ENCODE results near the gene RBP3. TPM values are rescaled to one million over a fixed set of nuclear protein-coding genes. Genes with fewer than 3 reads are reported as not detected.

RBP3 gene
- total RNA-seq, 1 experiment from 2014 or later: not detected

DNA sequence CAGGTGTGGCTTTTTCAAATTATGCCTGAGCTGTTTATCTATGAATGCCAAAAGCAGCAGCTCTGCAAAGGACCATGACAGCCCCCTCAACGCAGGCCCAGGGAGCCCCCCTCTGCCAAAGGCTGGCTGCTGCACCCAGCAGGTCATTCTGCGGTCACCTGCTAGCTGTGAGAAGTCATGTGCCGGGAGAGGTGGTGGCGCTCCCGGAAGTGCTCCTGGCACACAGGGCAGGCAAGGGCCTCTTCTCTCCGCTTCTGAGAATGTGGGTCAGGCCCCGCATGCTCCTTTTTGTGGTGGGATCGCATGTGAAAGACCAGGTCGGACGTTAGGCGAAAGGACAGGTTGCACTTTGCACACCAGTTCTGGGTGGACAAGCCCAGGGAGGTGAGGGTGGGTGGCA is 19.5 kb downstream of the RBP3 start:
- Histone ChIP-seq H3K9ac (ENCODE audit: extremely low read depth, insufficient read length, low read length) (no peak overlapping the region), H3K9me3 (ENCODE audit: control insufficient read depth, low read depth, low read length) (no peaks in the 10 kb centered on the region), H3K27me3 (ENCODE audit: insufficient read depth, low read length) (no peaks in the 10 kb centered on the region), H3K14ac (ENCODE audit: insufficient read depth, low read length) (no peak overlapping the region), H2BK5ac (ENCODE audit: insufficient read length, low read length) (no peak overlapping the region), H2AK5ac (ENCODE audit: insufficient read length, low read length) (no peak overlapping the region), H4K8ac (replicated peaks; ENCODE audit: insufficient read length, low read depth, low read length) (no peak overlapping the region), H3K4me2 (ENCODE audit: insufficient read depth, insufficient read length, low read length) (no peak overlapping the region), H3K79me1 (ENCODE audit: insufficient read depth, low read depth, low read length, poor library complexity, severe bottlenecking) (no peaks in the 10 kb centered on the region), H3K4ac (ENCODE audit: low read depth, low read length) (no peak overlapping the region), H3K23ac (ENCODE audit: insufficient read length, low read depth, low read length) (no peak overlapping the region), H2BK12ac (ENCODE audit: insufficient read length, low read depth, low read length) (no peak overlapping the region), H3K23me2 (ENCODE audit: insufficient read length, low read depth, low read length, poor library complexity, severe bottlenecking) (no peaks in the 10 kb centered on the region), H3T11ph (ENCODE audit: low read length) (no peak overlapping the region), H3K4me1 (ENCODE audit: insufficient read depth, low read length) (peaks cover 3% of the 10 kb centered on the region; the same call in 1 of the 2 replicates), H2BK15ac (ENCODE audit: low read depth, low read length) (no peak overlapping the region), H4K91ac (ENCODE audit: insufficient read length, low read depth, low read length) (no peak overlapping the region), H3K18ac (ENCODE audit: insufficient read length, low read depth, low read length) (no peak overlapping the region), H3K79me2 (ENCODE audit: insufficient read depth, low read length) (no peaks in the 10 kb centered on the region), H2BK20ac (ENCODE audit: low read depth, low read length, poor library complexity, severe bottlenecking) (no peak overlapping the region), H3K27ac (ENCODE audit: insufficient read length, low read depth, low read length) (no peak overlapping the region), H2AFZ (ENCODE audit: low read length) (no peak overlapping the region), H3K56ac (ENCODE audit: insufficient read length, low read depth, low read length) (no peak overlapping the region), H4K20me1 (ENCODE audit: control insufficient read depth, insufficient read depth, insufficient read length) (no peaks in the 10 kb centered on the region), H4K5ac (ENCODE audit: insufficient read length, low read depth, low read length) (no peak overlapping the region), H2BK120ac (ENCODE audit: low read depth, low read length, poor library complexity, severe bottlenecking) (no peak overlapping the region)
- no peaks in the 10 kb centered on the region for H3K36me3 Mint-ChIP-seq (ENCODE audit: insufficient read depth in 1 of 3, low read depth in 3 of 3)
- no peak for DNase-seq
- no peak overlapping the region for H3K27ac Mint-ChIP-seq
- WGBS (ENCODE audit: extremely low coverage, insufficient read length, low lambda C conversion rate): no CpG with 5 or more reads among the region's 11 CpGs
- peaks cover 19 to 23% of the 10 kb centered on the region in 2 experiments for H3K4me1 Mint-ChIP-seq
- TF ChIP-seq, protein P1, sequence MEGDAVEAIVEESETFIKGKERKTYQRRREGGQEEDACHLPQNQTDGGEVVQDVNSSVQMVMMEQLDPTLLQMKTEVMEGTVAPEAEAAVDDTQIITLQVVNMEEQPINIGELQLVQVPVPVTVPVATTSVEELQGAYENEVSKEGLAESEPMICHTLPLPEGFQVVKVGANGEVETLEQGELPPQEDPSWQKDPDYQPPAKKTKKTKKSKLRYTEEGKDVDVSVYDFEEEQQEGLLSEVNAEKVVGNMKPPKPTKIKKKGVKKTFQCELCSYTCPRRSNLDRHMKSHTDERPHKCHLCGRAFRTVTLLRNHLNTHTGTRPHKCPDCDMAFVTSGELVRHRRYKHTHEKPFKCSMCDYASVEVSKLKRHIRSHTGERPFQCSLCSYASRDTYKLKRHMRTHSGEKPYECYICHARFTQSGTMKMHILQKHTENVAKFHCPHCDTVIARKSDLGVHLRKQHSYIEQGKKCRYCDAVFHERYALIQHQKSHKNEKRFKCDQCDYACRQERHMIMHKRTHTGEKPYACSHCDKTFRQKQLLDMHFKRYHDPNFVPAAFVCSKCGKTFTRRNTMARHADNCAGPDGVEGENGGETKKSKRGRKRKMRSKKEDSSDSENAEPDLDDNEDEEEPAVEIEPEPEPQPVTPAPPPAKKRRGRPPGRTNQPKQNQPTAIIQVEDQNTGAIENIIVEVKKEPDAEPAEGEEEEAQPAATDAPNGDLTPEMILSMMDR (conservative IDR thresholded peaks at IDR 0.05): no peak
- H3K4me3 Mint-ChIP-seq: no peak overlapping the region
- H3K27me3 Mint-ChIP-seq (ENCODE audit: low read depth): no peaks in the 10 kb centered on the region
- no peaks in the 10 kb centered on the region; a peak in 1 of 5 replicates for H3K9me3 Mint-ChIP-seq
